GM12878 (cell line): Measurements from ENCODE around the gene DCLRE1C. TPM values are rescaled to one million over a fixed set of nuclear protein-coding genes. Genes with fewer than 3 reads are reported as not detected.

Source experiments
- ATAC-seq: fragments of 200-7000 bp; cut with Tn5 transposase; 3 replicates; pipeline ENCODE4 v1.9.1; 2020; ENCODE audit warnings: mild to moderate bottlenecking, moderate library complexity
- BruUV-seq: library from RNA; stranded (reverse); fragments of 400-500 nt; replicated peaks from 2 replicates; lab custom pipeline; 2021; lab: Mats Ljungman, UMichigan
- CTCF ChIA-PET: fragments of 300-600 bp; sonication (Branson Sonifier 250); formaldehyde crosslinking; extraction: SDS; loops from one replicate; lab custom pipeline; 2021; ENCODE audit warnings: inconsistent platforms; lab: Yijun Ruan, JAX
- POLR2A ChIA-PET: fragments of 350-600 bp; formaldehyde crosslinking; extraction: SDS; loops from one replicate; lab custom pipeline; 2021; ENCODE audit warnings: inconsistent platforms; lab: Charles Lee
- RAD21 ChIA-PET: fragments of 300-600 bp; sonication (Branson Sonifier 250); formaldehyde crosslinking; loops from one replicate; lab custom pipeline; 2023; ENCODE audit warnings: antibody characterized with exemption; ENCODE audit not compliant: unreplicated experiment; lab: Charles Lee
- SMC1A ChIA-PET: fragments of 300-600 bp; sonication (Branson Sonifier 250); formaldehyde crosslinking; loops from one replicate; lab custom pipeline; 2023; ENCODE audit not compliant: unreplicated experiment, uncharacterized antibody; lab: Charles Lee
- DNase-seq: peaks from one replicate; pipeline ENCODE4 v3.0.0-alpha.2; 2011; ENCODE audit warnings: low read depth, low spot score
- FAIRE-seq: peaks from 3 replicates; lab custom pipeline; 2011; peaks lifted over from hg19 to GRCh38; lab: Jason Lieb, UNC
- H2AFZ ChIP-seq: 2 replicates; pipeline ENCODE4 v1.6.0; 2011; ENCODE audit warnings: low read depth, low read length, control low read depth; ENCODE audit not compliant: control insufficient read depth
- H3K27ac ChIP-seq: 2 replicates; pipeline ENCODE4 v1.5.1; 2011; ENCODE audit warnings: control low read depth; ENCODE audit not compliant: control insufficient read depth, insufficient read depth
- H3K27me3 ChIP-seq, 2 experiments: replicated peaks in 1 of 2; 2 replicates each; pipeline versions ENCODE4 v1.6.0 to v1.6.1; 2011; ENCODE audit warnings: low read length in 1 of 2; ENCODE audit not compliant: control insufficient read depth in 2 of 2, insufficient read depth in 2 of 2
- H3K36me3 ChIP-seq, 2 experiments: 2 replicates each; pipeline ENCODE4 v1.5.1; 2011; ENCODE audit warnings: low read length in 1 of 2; ENCODE audit not compliant: control insufficient read depth in 2 of 2, insufficient read depth in 2 of 2
- H3K4me1 ChIP-seq: 2 replicates; pipeline ENCODE4 v1.6.1; 2011; ENCODE audit warnings: mild to moderate bottlenecking, low read length, moderate library complexity, mixed read lengths; ENCODE audit not compliant: control insufficient read depth, insufficient read depth
- H3K4me2 ChIP-seq: 2 replicates; pipeline ENCODE4 v1.6.0; 2011; ENCODE audit warnings: control low read depth; ENCODE audit not compliant: control insufficient read depth, insufficient read depth
- H3K4me3 ChIP-seq: fragments of 200-600 bp; sonication (generic); 2 replicates; pipeline ENCODE4 v1.5.1; 2016
- H3K79me2 ChIP-seq: 2 replicates; pipeline ENCODE4 v1.6.0; 2011; ENCODE audit warnings: low read length; ENCODE audit not compliant: control insufficient read depth, insufficient read depth
- H3K9ac ChIP-seq: 2 replicates; pipeline ENCODE4 v1.8.0; 2011; ENCODE audit warnings: low read length, control low read depth, mixed read lengths; ENCODE audit not compliant: control insufficient read depth, insufficient read depth
- H3K9me3 ChIP-seq: replicated peaks from 3 replicates; pipeline ENCODE4 v1.5.1; 2011; ENCODE audit warnings: mild to moderate bottlenecking, low read length; ENCODE audit not compliant: control insufficient read depth, insufficient read depth
- H4K20me1 ChIP-seq: 2 replicates; pipeline ENCODE4 v1.6.0; 2011; ENCODE audit not compliant: control insufficient read depth, insufficient read depth
- ATF7 ChIP-seq: fragments of 450-650 bp; IDR thresholded peaks from 2 replicates; pipeline ENCODE4 v1.6.1; 2016; ENCODE audit warnings: low read depth, mild to moderate bottlenecking
- BACH1 ChIP-seq: fragments of 450-650 bp; IDR thresholded peaks from 2 replicates; pipeline ENCODE4 v1.6.1; 2017; ENCODE audit warnings: mild to moderate bottlenecking, borderline replicate concordance
- BCL11A ChIP-seq: IDR thresholded peaks from 2 replicates; pipeline ENCODE4 v1.6.1; 2011; ENCODE audit warnings: low read depth, low read length
- CBX5 ChIP-seq: sonication (generic); IDR thresholded peaks from 2 replicates; pipeline ENCODE4 v1.6.1; 2016; ENCODE audit warnings: low read depth, moderate library complexity, mild to moderate bottlenecking, inconsistent platforms
- CEBPZ ChIP-seq: fragments of 150-350 bp; IDR thresholded peaks from 2 replicates; pipeline ENCODE4 v1.6.1; 2016; ENCODE audit warnings: low read depth, low read length
- EZH2 ChIP-seq: IDR thresholded peaks from 2 replicates; pipeline ENCODE4 v1.6.1; 2012; ENCODE audit warnings: low read depth, mild to moderate bottlenecking, control low read depth, inconsistent platforms, low read length, borderline replicate concordance; ENCODE audit not compliant: control insufficient read depth
- FOXM1 ChIP-seq: IDR thresholded peaks from 2 replicates; pipeline ENCODE4 v1.6.1; 2012; ENCODE audit warnings: low read depth, mild to moderate bottlenecking, inconsistent platforms, low read length, moderate library complexity
- GABPA ChIP-seq: IDR thresholded peaks from 2 replicates; pipeline ENCODE4 v1.6.1; 2014; ENCODE audit warnings: antibody characterized with exemption, low read depth, mild to moderate bottlenecking, inconsistent platforms
- KLF5 ChIP-seq: fragments of 450-650 bp; IDR thresholded peaks from 2 replicates; pipeline ENCODE4 v1.6.1; 2014; ENCODE audit warnings: mild to moderate bottlenecking; ENCODE audit not compliant: partially characterized antibody
- MLLT1 ChIP-seq: fragments of 450-650 bp; IDR thresholded peaks from 2 replicates; pipeline ENCODE4 v1.6.1; 2016; ENCODE audit warnings: mild to moderate bottlenecking
- NR2F1 ChIP-seq: fragments of 450-650 bp; conservative IDR thresholded peaks from 2 replicates; pipeline ENCODE4 v1.6.1; 2017; ENCODE audit warnings: mild to moderate bottlenecking
- SPI1 ChIP-seq: IDR thresholded peaks from 2 replicates; pipeline ENCODE4 v1.6.1; 2011; ENCODE audit warnings: low read depth, mild to moderate bottlenecking, low read length, moderate library complexity, borderline replicate concordance; ENCODE audit not compliant: insufficient read depth
- SRF ChIP-seq, 2 experiments: IDR thresholded peaks; 2 replicates each; pipeline ENCODE4 v1.6.1; 2011; ENCODE audit warnings: low read depth in 2 of 2, low read length in 2 of 2, mild to moderate bottlenecking in 1 of 2, moderate library complexity in 1 of 2
- WGBS: methylation state at CpG from one replicate; pipeline ENCODE4 v1.1.6; 2016; ENCODE audit warnings: low lambda C conversion rate; ENCODE audit not compliant: insufficient replicate concordance, insufficient coverage; ENCODE audit errors: missing lambda C conversion rate; 5-methylcytosine and 5-hydroxymethylcytosine counted together
- in situ Hi-C: fragments of 300-500 bp; cut with MboI; formaldehyde crosslinking; loops from 9 replicates; pipeline ENCODE4 v1.14.3; 2018; ENCODE audit warnings: mixed read lengths
- intact Hi-C: fragments of 100-400 bp; cut with micrococcal nuclease; formaldehyde crosslinking; loops from one replicate; pipeline ENCODE4 v1.14.2; 2022; ENCODE audit not compliant: unreplicated experiment
- polyA plus RNA-seq, 11 experiments: library from polyadenylated mRNA; depleted of rRNA in 4 of 11; unstranded in 6 of 11; stranded (reverse) in 5 of 11; fragments of >200 nt; fragmentation: Nextera tagmentation in 4 of 11; fragmentation: Illumina TruSeq in 1 of 11; extraction: Ambion mirVana in 4 of 11; extraction: Trizol in 1 of 11; gene quantifications; 1 replicate in 1 of 11; 2 replicates in 10 of 11; pipeline versions ENCODE4 v1.2.1 to v1.2.3, GENCODE V29; 2011 to 2016; ENCODE audit warnings: inconsistent platforms in 2 of 11, missing spikeins in 2 of 11, low read depth in 1 of 11
- total RNA-seq, 4 experiments: library from RNA; depleted of rRNA in 3 of 4; stranded (reverse); fragments of >200 nt in 3 of 4; fragmentation: Illumina TruSeq in 1 of 4; extraction: Trizol in 1 of 4; gene quantifications; 2 replicates each; pipeline versions ENCODE4 v1.2.1 to v1.2.3, GENCODE V29; 2013 to 2021

The DCLRE1C gene
- total and polyA plus RNA-seq, 10 of the 15 experiments (the other 5 are each of a cell fraction or from before 2014, with no cell fraction given) = 15.7 to 43.4 (median 26.0) TPM

GRCh38 chr10:14858338-14858960 lies 95.4 kb downstream of the DCLRE1C start:
- FAIRE-seq (no peak), ATAC-seq (no peak), DNase-seq (no peak)
- no peaks in the 10 kb centered on the region for H3K27me3 ChIP-seq
- WGBS = 91% methylated on average over 6 of the region's 6 CpGs
- H3K36me3 ChIP-seq = peaks cover 8 to 11% of the 10 kb centered on the region in 2 experiments
- BruUV-seq = no TSS peak
- ChIA-PET POLR2A (interaction anchor here (0.6 kb wide), 1 partner anchor 1492 kb away, joined by 3 read pairs; no protein-coding TSS in a partner anchor), RAD21 (no interaction called here), SMC1A (interaction anchor here (1.3 to 1.5 kb wide), 2 partner anchors 11 kb away, joined by 3 read pairs; no protein-coding TSS in a partner anchor), CTCF (interaction anchor here (1.2 kb wide), 1 partner anchor 15 kb away, joined by 3 read pairs; no protein-coding TSS in a partner anchor)
- no peaks in the 10 kb centered on the region for H4K20me1 ChIP-seq
- H3K79me2 ChIP-seq = no peaks in the 10 kb centered on the region
- no peak overlapping the region for H3K4me2 ChIP-seq
- no peak overlapping the region for H3K4me3 ChIP-seq
- intact Hi-C loops (no loop called here), in situ Hi-C loops (no loop called here)
- TF ChIP-seq SPI1 (no peak), MLLT1 (no peak), SRF (IDR thresholded peaks at IDR 0.05; ENCODE audit: low read depth in 2 of 2, low read length in 2 of 2) (no peak), CBX5 (no peak), BACH1 (no peak), CEBPZ (no peak), FOXM1 (no peak), NR2F1 (no peak), GABPA (no peak), BCL11A (no peak), KLF5 (no peak), EZH2 (no peak), ATF7 (no peak)
- no peaks in the 10 kb centered on the region for H3K9me3 ChIP-seq
- no peak overlapping the region for H3K9ac ChIP-seq
- no peak overlapping the region for H3K27ac ChIP-seq
- no peak overlapping the region for H2AFZ ChIP-seq
- H3K4me1 ChIP-seq = no peaks in the 10 kb centered on the region
